H1 (cell line): ENCODE measurements around the gene FAM83F. TPM values are rescaled to one million over a fixed set of nuclear protein-coding genes. Genes with fewer than 3 reads are reported as not detected.

Experiments used
- CTCF ChIA-PET: fragments of 300-600 bp; sonication (Branson Sonifier 250); formaldehyde crosslinking; loops from one replicate; lab custom pipeline; 2021; ENCODE audit not compliant: partially characterized antibody; lab: Charles Lee
- POLR2A ChIA-PET: fragments of 300-600 bp; sonication (Branson Sonifier 250); formaldehyde crosslinking; loops from one replicate; lab custom pipeline; 2021; ENCODE audit warnings: inconsistent platforms; ENCODE audit not compliant: partially characterized antibody; lab: Charles Lee
- DNase-seq, 2 experiments: peaks; one replicate each; pipeline versions ENCODE4 v3.0.0 to v3.0.0-alpha.2; 2010 to 2022; ENCODE audit warnings: low spot score in 2 of 2, low read depth in 1 of 2, mixed read lengths in 1 of 2
- FAIRE-seq: peaks from 2 replicates; lab custom pipeline; 2011; peaks lifted over from hg19 to GRCh38; lab: Jason Lieb, UNC
- H2AFZ ChIP-seq: 2 replicates; pipeline ENCODE4 v1.8.1; 2012; ENCODE audit warnings: low read length, inconsistent platforms
- H2AK5ac ChIP-seq: 2 replicates; pipeline ENCODE4 v1.6.1; 2013; ENCODE audit warnings: low read depth, low read length
- H2BK120ac ChIP-seq: replicated peaks from 2 replicates; pipeline ENCODE3; 2013; ENCODE audit warnings: low read depth, low read length, inconsistent platforms
- H2BK12ac ChIP-seq: 2 replicates; pipeline ENCODE4 v1.6.1; 2013; ENCODE audit warnings: low read depth, low read length
- H2BK15ac ChIP-seq: 2 replicates; pipeline ENCODE4 v1.6.1; 2013; ENCODE audit warnings: low read length
- H2BK20ac ChIP-seq: 2 replicates; pipeline ENCODE4 v1.6.1; 2013; ENCODE audit warnings: low read length
- H2BK5ac ChIP-seq: 2 replicates; pipeline ENCODE4 v1.6.1; 2013; ENCODE audit warnings: low read depth, low read length
- H3K14ac ChIP-seq: 2 replicates; pipeline ENCODE4 v1.6.1; 2013; ENCODE audit warnings: inconsistent platforms; ENCODE audit not compliant: insufficient read length
- H3K18ac ChIP-seq: 2 replicates; pipeline ENCODE4 v1.6.1; 2013; ENCODE audit warnings: low read length; ENCODE audit errors: extremely low read depth
- H3K23ac ChIP-seq: 2 replicates; pipeline ENCODE4 v1.6.1; 2013; ENCODE audit warnings: inconsistent platforms; ENCODE audit not compliant: insufficient read length
- H3K23me2 ChIP-seq: 2 replicates; pipeline ENCODE4 v1.6.1; 2013; ENCODE audit warnings: low read depth, low read length
- H3K27ac ChIP-seq: 2 replicates; pipeline ENCODE4 v1.6.1; 2011; ENCODE audit warnings: low read depth, low read length, inconsistent platforms
- H3K27me3 ChIP-seq, 4 experiments: replicated peaks in 1 of 4; 1 replicate in 1 of 4; 2 replicates in 3 of 4; pipeline versions ENCODE4 v1.6.1 to v1.8.1; 2011 to 2013; ENCODE audit warnings: low read length in 3 of 4, mild to moderate bottlenecking in 3 of 4, inconsistent platforms in 2 of 4, mixed read lengths in 2 of 4, moderate library complexity in 1 of 4; ENCODE audit not compliant: control insufficient read depth in 3 of 4, insufficient read depth in 3 of 4; ENCODE audit errors: extremely low read depth in 1 of 4
- H3K36me3 ChIP-seq, 4 experiments: 2 replicates each; pipeline versions ENCODE4 v1.6.1 to v1.8.1; 2011 to 2013; ENCODE audit warnings: mild to moderate bottlenecking in 4 of 4, low read length in 3 of 4, moderate library complexity in 2 of 4, control low read depth in 1 of 4, inconsistent platforms in 1 of 4; ENCODE audit not compliant: insufficient read depth in 4 of 4, control insufficient read depth in 2 of 4
- H3K4ac ChIP-seq: replicated peaks from 2 replicates; pipeline ENCODE3; 2013; ENCODE audit warnings: low read length, low read depth, mixed read lengths, inconsistent platforms; ENCODE audit not compliant: insufficient read length
- H3K4me1 ChIP-seq, 4 experiments: replicated peaks in 1 of 4; 1 replicate in 1 of 4; 2 replicates in 3 of 4; pipeline versions ENCODE4 v1.6.1 to v1.8.1; 2011 to 2013; ENCODE audit warnings: low read length in 3 of 4, inconsistent platforms in 2 of 4, mixed read lengths in 1 of 4; ENCODE audit not compliant: insufficient read depth in 4 of 4, control insufficient read depth in 3 of 4
- H3K4me2 ChIP-seq, 2 experiments: 2 replicates each; pipeline versions ENCODE4 v1.6.1 to v1.8.1; 2011 to 2013; ENCODE audit warnings: low read depth in 2 of 2, low read length in 2 of 2, control low read depth in 1 of 2, inconsistent platforms in 1 of 2, mild to moderate bottlenecking in 1 of 2; ENCODE audit not compliant: insufficient read depth in 1 of 2
- H3K4me3 ChIP-seq, 4 experiments: fragments of 200-600, 300-600 bp in 1 of 4; sonication (generic), shearing (Covaris generic), sonication (Bioruptor Twin) in 1 of 4; 2 replicates each; pipeline versions ENCODE4 v1.5.1 to v1.8.1; 2011 to 2016; ENCODE audit warnings: low read length in 4 of 4, low read depth in 3 of 4, control low read depth in 2 of 4, inconsistent platforms in 2 of 4, mild to moderate bottlenecking in 2 of 4, mixed read lengths in 1 of 4, moderate library complexity in 1 of 4; ENCODE audit not compliant: insufficient read depth in 2 of 4; ENCODE audit errors: extremely low read depth in 1 of 4
- H3K56ac ChIP-seq: replicated peaks from 2 replicates; pipeline ENCODE3; 2013; ENCODE audit warnings: low read depth, mild to moderate bottlenecking, mixed read lengths, low read length, inconsistent platforms; ENCODE audit not compliant: insufficient read length
- H3K79me1 ChIP-seq: 2 replicates; pipeline ENCODE4 v1.6.1; 2013; ENCODE audit warnings: low read depth, low read length, control low read depth
- H3K79me2 ChIP-seq, 2 experiments: 2 replicates each; pipeline versions ENCODE4 v1.6.1 to v1.8.1; 2012 to 2013; ENCODE audit warnings: low read length in 2 of 2, mild to moderate bottlenecking in 2 of 2, inconsistent platforms in 1 of 2; ENCODE audit not compliant: insufficient read depth in 2 of 2, control insufficient read depth in 1 of 2
- H3K9ac ChIP-seq, 4 experiments: replicated peaks in 1 of 4; 1 replicate in 1 of 4; 2 replicates in 3 of 4; pipeline versions ENCODE4 v1.6.1 to v1.8.1; 2011 to 2013; ENCODE audit warnings: low read depth in 3 of 4, low read length in 3 of 4, control low read depth in 2 of 4, mild to moderate bottlenecking in 2 of 4, moderate library complexity in 2 of 4, inconsistent platforms in 1 of 4; ENCODE audit errors: extremely low read depth in 1 of 4
- H3K9me3 ChIP-seq, 2 experiments: 2 replicates each; pipeline versions ENCODE4 v1.6.1 to v1.8.1; 2012 to 2013; ENCODE audit warnings: mild to moderate bottlenecking in 2 of 2, moderate library complexity in 2 of 2, control low read depth in 1 of 2, inconsistent platforms in 1 of 2, low read depth in 1 of 2, low read length in 1 of 2, mixed read lengths in 1 of 2; ENCODE audit not compliant: insufficient read depth in 2 of 2
- H4K20me1 ChIP-seq, 2 experiments: replicated peaks in 1 of 2; 2 replicates each; pipeline versions ENCODE3 to v1.8.1; 2011 to 2013; ENCODE audit warnings: inconsistent platforms in 2 of 2, low read length in 2 of 2, mild to moderate bottlenecking in 1 of 2; ENCODE audit not compliant: insufficient read depth in 2 of 2, control insufficient read depth in 1 of 2
- H4K5ac ChIP-seq: 2 replicates; pipeline ENCODE4 v1.6.1; 2013; ENCODE audit warnings: low read length, low read depth, mixed read lengths, inconsistent platforms; ENCODE audit not compliant: insufficient read length
- H4K8ac ChIP-seq: 2 replicates; pipeline ENCODE4 v1.8.0; 2013; ENCODE audit warnings: mild to moderate bottlenecking, moderate library complexity, low read length, inconsistent platforms; ENCODE audit not compliant: insufficient read depth; ENCODE audit errors: extremely low read depth
- H4K91ac ChIP-seq: replicated peaks from 2 replicates; pipeline ENCODE3; 2013; ENCODE audit warnings: low read length, mixed read lengths, inconsistent platforms; ENCODE audit not compliant: insufficient read length
- CBX5 ChIP-seq: fragments of 300-800, 300-1000 bp; sonication (generic); IDR thresholded peaks from 2 replicates; pipeline ENCODE4 v1.7.1; 2016; ENCODE audit warnings: antibody characterized with exemption, low read length, low read depth
- YY1 ChIP-seq: IDR thresholded peaks from 2 replicates; pipeline ENCODE4 v1.6.1; 2011; ENCODE audit warnings: low read depth, mild to moderate bottlenecking, low read length
- WGBS, 2 experiments: shearing (Covaris generic) in 1 of 2; methylation state at CpG; one replicate each; pipeline versions ENCODE4 v1.1.6 to v1.1.7; 2013 to 2015; ENCODE audit warnings: low lambda C conversion rate in 2 of 2, mixed read lengths in 2 of 2, inconsistent platforms in 1 of 2, low coverage in 1 of 2, missing lambda C conversion rate in 1 of 2; ENCODE audit not compliant: insufficient replicate concordance in 2 of 2, insufficient coverage in 1 of 2, insufficient read length in 1 of 2; ENCODE audit errors: extremely low coverage in 1 of 2, missing lambda C conversion rate in 1 of 2; 5-methylcytosine and 5-hydroxymethylcytosine counted together
- polyA plus RNA-seq, 7 experiments: library from polyadenylated mRNA; depleted of rRNA in 3 of 7; stranded (reverse) in 5 of 7; unstranded in 2 of 7; fragments of >200 nt in 5 of 7; fragments of 200-250 nt in 2 of 7; gene quantifications; 1 replicate in 5 of 7; 2 replicates in 1 of 7; 4 replicates in 1 of 7; pipeline versions ENCODE4 v1.2.1 to v1.2.3, GENCODE V29; 2011 to 2013; ENCODE audit warnings: missing spikeins in 2 of 7, mixed read lengths in 2 of 7
- total RNA-seq: library from RNA; stranded (reverse); fragmentation: NEBNext Ultra II Directional; extraction: Animal tissue kit (Norgen Biotek cat#: 25700); gene quantifications from 2 replicates; pipeline ENCODE4 v1.2.1, GENCODE V29; 2021

FAM83F gene
- total and polyA plus RNA-seq, 2 of the 8 experiments (the other 6 are each of a cell fraction or from before 2014, with no cell fraction given) = 8.6 to 18.9 TPM

DNA sequence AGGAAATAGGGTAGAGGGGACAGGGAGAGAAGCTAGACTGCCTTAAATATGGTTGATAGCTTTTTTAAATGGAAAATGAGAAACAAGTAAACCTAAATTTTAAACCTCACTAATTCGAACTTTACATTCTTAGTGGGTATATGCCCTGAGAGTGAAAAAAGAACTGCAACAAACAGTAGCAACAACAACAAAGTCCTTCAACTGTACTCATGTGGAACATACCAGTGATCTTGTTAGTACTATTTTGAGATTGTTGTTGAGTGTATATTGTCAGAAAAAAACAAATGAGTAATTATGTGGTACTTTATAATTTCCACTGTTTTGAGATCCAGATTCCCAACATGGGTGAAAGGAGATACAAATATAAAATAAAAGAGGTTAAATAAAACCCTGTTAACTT is 94.1 kb downstream of the FAM83F start:
- Histone ChIP-seq H3K27me3 (no peaks in the 10 kb centered on the region), H3K27ac (no peak overlapping the region), H2BK20ac (no peak overlapping the region), H2AK5ac (no peak overlapping the region), H4K5ac (no peak overlapping the region), H4K91ac (no peak overlapping the region), H3K4me2 (no peak overlapping the region), H2BK15ac (no peak overlapping the region), H3K56ac (no peak overlapping the region), H3K4me1 (peaks cover 0 to 6% (median 4%) of the 10 kb centered on the region in 4 experiments; a peak in 3 of 7 replicates), H2BK5ac (no peak overlapping the region), H3K4ac (no peak overlapping the region), H2BK12ac (no peak overlapping the region), H3K9ac (no peak overlapping the region), H3K4me3 (no peak overlapping the region), H4K20me1 (peaks cover 2 to 3% of the 10 kb centered on the region in 2 experiments), H3K18ac (no peak overlapping the region), H3K23me2 (no peaks in the 10 kb centered on the region), H2AFZ (no peak overlapping the region), H3K9me3 (no peaks in the 10 kb centered on the region), H3K14ac (no peak overlapping the region), H3K79me2 (peaks cover 0 to 26% of the 10 kb centered on the region in 2 experiments; a peak in 2 of 4 replicates), H4K8ac (no peak overlapping the region), H3K36me3 (no peaks in the 10 kb centered on the region), H3K23ac (no peak overlapping the region), H2BK120ac (no peak overlapping the region), H3K79me1 (no peaks in the 10 kb centered on the region; the same call in 1 of the 2 replicates)
- WGBS, 2 experiments = 100% methylated on average over 1 of the region's 1 CpG; no CpG with 5 or more reads in 1 of the 2 experiments
- DNase-seq (no peak), FAIRE-seq (no peak)
- POLR2A ChIA-PET = interaction anchor here (0.7 kb wide), 1 partner anchor 95 kb away, joined by 7 read pairs; no protein-coding TSS in a partner anchor
- CTCF ChIA-PET = interaction anchor here (0.7 to 1.4 kb wide), 2 partner anchors 12 to 42 kb away, joined by 3 to 5 read pairs; no protein-coding TSS in a partner anchor
- TF ChIP-seq CBX5 (no peak), YY1 (no peak)
